Upper lobe of left lung (tissue), 4 donors: ENCODE measurements around the gene ISCA2.

Experiments used
- POLR2A ChIP-seq, 4 donors: fragments of 450-650 bp; IDR thresholded peaks; one replicate each; pipeline ENCODE4 v1.5.1; 2016 to 2017; ENCODE audit warnings: antibody characterized with exemption in 4 of 4, mild to moderate bottlenecking in 2 of 4
- POLR2AphosphoS5 ChIP-seq, 2 donors: sonication (generic); formaldehyde crosslinking; IDR thresholded peaks; one replicate each; pipeline ENCODE4 v1.5.1; 2017; ENCODE audit warnings: antibody characterized with exemption in 2 of 2
- TF ChIP-seq, protein P1 (sequence below), 6 experiments: fragments of 450-650 bp in 4 of 6; fragments of 200-600 bp in 2 of 6; sonication (generic) in 2 of 6; IDR thresholded peaks; one replicate each; pipeline ENCODE4 v1.5.1; 2016 to 2019; ENCODE audit warnings: antibody characterized with exemption in 6 of 6

DNA sequence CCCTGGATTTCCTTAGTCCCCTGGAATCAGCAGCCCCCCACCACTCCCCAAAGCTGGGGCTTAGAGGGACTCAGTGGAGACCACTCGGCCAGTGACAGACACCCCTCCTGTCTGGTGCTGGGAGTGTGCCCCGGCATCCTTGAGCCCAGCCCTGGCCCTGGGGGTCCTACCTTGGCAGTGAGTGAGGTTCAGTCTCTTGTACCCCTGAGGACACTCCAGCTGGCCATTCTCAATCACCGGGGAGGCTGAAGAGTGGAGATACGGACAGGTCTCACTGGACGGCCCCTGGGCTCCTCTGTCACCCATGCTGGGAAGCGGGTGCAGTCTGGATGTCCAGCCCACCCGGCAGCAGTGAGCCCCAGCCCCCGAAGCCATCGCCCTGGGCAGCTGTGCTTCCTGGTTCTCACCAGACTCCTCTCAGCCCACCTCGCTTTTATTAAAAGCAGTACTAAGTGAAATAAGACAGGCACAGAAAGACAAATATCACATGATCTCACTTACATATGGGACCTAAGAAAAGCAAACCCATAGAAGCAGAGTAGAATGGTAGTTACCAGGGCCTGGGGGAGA is 42.3 kb downstream of the ISCA2 start:
- TF ChIP-seq, protein P1, sequence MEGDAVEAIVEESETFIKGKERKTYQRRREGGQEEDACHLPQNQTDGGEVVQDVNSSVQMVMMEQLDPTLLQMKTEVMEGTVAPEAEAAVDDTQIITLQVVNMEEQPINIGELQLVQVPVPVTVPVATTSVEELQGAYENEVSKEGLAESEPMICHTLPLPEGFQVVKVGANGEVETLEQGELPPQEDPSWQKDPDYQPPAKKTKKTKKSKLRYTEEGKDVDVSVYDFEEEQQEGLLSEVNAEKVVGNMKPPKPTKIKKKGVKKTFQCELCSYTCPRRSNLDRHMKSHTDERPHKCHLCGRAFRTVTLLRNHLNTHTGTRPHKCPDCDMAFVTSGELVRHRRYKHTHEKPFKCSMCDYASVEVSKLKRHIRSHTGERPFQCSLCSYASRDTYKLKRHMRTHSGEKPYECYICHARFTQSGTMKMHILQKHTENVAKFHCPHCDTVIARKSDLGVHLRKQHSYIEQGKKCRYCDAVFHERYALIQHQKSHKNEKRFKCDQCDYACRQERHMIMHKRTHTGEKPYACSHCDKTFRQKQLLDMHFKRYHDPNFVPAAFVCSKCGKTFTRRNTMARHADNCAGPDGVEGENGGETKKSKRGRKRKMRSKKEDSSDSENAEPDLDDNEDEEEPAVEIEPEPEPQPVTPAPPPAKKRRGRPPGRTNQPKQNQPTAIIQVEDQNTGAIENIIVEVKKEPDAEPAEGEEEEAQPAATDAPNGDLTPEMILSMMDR (IDR thresholded peaks at IDR 0.05), result no peak
- TF ChIP-seq POLR2A (IDR thresholded peaks at IDR 0.05) (no peak), POLR2AphosphoS5 (IDR thresholded peaks at IDR 0.05) (no peak)
